ENCODE results near the gene ELF4.

Gene ELF4

GRCh38 chrX:130083656-130084382 lies 26.5 kb downstream of the ELF4 start:
- DNase-seq (ENCODE audit: low read depth) = no peak

- no peak for DNase-seq (ENCODE audit: low read depth)
These were observed 27.2 kb downstream of the ELF4 start for GRCh38 chrX:130083107-130083490.

DNA sequence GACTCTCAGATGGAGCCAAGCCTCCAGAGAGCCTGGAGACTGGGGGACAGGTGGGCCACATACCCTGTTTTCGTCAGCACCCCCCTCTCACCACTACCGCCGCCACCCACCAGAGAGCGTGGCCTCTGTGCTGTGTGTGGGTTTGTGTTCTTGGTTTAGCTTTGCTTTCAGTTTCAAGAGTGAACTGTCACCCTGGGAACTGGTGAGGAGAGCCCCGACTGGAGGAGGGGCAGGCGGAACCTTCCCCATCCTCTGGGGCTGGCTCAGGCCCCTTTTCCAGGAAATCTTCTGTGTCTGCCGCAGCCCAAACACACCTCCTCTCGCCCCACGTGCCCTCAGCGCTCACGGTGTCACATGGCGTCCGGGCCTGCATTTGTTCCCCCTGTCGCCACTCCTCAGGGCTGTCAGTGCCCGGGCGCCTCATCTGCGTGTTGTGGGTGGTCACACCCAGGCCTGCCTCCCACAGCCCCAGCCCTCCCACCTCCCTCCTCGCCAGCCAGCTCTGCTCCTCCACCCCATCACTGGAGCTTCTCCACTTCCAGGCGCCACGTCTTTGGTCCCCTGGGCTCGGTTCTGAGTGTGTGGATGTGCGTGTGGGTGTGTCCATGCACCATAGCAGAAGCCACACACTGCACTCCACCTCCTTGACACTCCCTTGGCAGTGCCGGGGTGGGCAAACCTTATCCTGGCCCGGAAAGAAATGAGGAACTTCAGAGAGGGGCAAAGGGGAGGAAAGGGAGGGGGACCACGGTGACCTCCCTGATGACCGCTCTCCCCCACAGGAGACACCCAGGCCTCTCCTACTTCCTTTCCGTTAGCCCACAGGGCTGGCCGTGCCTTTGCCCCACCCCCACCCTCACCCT lies 27.8 kb downstream of the ELF4 start:
- DNase-seq (ENCODE audit: low read depth) = no peak

- DNase-seq (ENCODE audit: low read depth) = no peak
These were observed 28.8 kb downstream of the ELF4 start for GRCh38 chrX:130081421-130082045.

- DNase-seq (ENCODE audit: low read depth) = no peak
These were observed 29.4 kb downstream of the ELF4 start for GRCh38 chrX:130080791-130081367.

DNA sequence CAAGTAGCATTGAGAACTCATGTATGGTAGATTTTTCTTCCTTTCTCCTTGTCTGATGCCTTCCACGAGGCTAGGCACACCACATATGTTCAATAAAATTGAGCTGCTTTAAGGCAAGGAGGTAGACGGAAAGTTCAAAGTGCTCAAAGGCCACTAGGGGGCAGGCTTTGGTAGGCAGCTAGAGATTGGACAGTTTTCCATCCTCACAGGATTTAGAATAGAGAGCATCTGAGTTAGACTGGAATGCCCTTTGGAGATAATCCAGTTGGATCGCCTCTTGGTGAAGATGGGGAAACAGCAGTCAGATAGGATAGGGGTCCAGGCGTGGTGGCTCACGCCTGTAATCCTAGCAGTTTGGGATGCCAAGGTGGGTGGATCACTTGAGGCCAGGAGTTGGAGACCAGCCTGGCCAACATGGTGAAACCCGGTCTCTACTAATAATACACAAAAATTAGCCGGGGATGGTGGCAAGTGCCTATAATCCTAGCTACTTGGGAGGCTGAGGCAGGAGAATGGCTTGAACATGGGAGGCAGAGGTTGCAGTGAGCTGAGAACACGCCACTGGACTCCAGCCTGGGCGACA lies 30.4 kb downstream of the ELF4 start:
- DNase-seq (ENCODE audit: low read depth) = peak; percentile 83

- no peak for DNase-seq (ENCODE audit: low read depth)
These were observed 34.5 kb downstream of the ELF4 start for GRCh38 chrX:130075777-130076176.

DNA sequence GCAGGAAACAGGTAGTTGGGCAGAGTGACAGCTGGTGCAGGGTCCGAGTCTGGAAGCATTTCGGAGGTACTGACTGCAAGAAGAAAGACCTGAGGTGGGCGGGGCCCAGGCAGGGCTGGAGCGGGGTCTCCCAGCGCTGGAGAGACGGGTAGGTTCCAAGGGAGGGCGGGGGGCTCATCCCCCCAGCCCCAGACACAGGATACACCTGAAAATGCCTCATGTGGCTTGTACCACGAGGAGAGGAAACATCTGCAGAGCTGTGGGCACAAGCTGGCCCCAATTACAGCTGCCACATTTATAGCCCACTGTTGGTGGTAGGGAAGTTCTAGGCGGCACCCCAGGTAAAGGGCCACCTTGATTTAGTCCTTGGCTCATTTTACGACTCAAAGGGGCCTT lies 38.0 kb downstream of the ELF4 start:
- no peak for DNase-seq (ENCODE audit: low read depth)

GRCh38 chrX:130071611-130072344 lies 38.5 kb downstream of the ELF4 start:
- DNase-seq (ENCODE audit: low read depth) = no peak

DNA sequence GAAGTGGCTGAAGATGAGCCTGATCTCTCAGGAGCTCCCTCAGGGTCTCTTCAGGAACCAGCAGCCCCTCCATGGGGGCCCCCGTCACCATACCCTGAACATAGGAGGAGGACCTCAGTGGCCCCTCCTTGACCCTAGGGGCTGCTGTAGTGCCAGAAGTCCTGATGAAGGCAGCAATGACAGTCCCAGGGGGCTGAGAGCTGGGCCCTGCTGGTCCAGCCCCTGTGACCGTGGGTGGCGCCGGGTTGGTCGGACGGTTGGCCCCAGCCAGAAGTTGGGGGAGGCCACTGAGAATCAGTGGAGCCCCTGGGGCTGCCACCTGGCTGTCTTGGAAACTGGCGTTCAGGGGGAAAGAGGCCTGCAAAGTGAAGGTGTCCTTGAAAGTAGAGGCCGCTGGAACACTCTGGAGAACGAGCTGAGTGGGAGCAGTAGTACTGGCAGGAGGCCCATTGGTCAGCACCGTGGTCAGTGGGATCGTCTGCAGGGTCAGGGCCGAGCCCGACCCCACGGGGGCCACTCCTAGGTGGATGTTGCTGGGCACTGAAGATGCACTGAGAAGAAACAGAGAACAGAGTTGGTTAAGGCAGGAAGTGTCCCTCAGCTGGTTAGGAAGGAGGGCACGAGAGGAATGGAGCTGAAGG lies 43.2 kb downstream of the ELF4 start:
- DNase-seq (ENCODE audit: low read depth) = no peak

DNA sequence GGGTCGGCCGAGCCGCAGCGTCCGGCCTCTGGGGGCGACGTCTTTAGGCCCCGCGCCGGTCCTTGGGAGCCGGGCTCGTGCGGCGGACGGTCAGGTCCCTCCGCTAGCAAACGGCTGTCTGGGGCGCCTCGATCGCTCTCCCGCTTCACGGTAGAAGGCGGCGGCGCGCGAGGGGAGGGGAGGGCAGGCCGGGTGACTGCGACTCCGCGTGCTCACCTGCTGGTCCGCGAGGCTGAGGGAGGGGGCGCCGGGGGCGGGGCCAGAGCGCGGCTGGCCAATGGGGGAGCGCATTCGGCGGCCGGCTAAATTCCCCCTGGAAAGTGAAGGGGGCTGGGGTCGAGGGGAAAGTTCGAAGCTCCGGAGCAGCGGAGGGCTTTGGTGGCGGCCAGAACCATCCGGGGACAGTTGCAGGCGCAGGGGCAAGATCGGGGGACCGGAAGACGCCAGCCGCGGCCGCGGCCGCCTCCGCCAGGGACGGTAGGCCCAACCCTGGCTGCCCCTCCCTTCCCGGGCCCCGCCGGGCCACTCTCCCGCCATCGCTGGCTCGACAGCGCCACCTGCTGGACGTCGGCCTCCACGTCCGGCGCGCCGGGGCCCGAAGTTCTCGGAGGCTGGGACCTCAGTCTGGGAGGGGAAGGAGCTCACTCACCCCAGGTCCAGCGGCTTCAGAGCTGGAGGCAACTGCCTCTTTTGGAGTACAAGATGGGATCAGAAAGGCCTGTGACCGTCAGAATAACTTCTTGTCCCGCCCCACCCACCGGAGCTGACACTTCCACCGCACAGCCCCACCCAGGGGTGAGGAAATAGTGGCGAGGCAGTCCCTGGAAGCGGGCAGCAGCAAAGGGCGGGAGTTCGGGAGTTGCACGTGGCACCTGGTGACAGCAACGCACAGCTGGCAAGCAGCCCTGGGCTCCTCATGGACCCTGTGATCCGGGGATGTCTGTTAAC lies 49.9 kb downstream of the ELF4 start:
- DNase-seq (ENCODE audit: low read depth) = peak; percentile 40

GRCh38 chrX:130058652-130059051 lies 51.6 kb downstream of the ELF4 start:
- no peak for DNase-seq (ENCODE audit: low read depth)

GRCh38 chrX:130057209-130057608 lies 53.1 kb downstream of the ELF4 start:
- DNase-seq (ENCODE audit: low read depth) = no peak

DNA sequence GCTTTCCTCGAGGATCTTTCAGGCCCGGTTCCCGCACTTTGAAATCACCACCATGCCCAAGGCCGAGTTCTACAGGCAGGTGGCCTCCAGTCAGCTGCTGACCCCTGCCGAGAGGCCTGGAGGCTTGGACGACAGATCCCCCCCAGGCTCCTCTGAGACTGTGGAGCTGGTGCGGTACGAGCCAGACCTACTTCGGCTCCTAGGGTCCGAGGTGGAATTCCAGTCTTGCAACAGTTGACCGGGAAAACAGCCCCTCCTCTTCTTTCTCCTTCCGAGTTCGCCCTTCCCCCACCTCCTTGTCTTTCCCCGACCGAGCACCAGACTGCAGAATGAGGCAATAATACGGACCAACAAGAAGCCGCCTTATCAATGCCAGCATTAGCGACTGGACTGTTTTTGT lies 54.4 kb downstream of the ELF4 start:
- no peak for DNase-seq (ENCODE audit: low read depth)

DNA sequence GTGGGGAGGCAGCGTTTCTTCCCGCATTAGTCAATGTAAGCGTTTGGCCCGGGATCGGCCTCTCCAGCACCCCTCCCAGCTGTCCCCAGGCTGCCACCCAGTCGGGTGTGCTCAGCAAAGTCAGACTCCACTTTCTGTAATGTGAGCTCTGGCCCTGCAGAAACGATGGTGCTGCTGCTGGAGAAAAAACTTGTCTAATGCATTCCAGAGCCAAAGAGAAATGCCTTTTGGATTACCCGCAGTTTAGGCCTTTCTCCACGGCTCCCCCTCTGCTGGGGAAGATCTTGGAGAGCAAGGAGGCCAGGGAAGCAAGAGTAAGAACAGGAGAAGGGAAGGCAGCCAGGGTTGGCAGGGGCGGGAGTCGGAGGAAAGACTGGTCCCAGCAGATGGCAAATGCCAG lies 55.2 kb downstream of the ELF4 start:
- peak; percentile 62 for DNase-seq (ENCODE audit: low read depth)

- no peak for DNase-seq (ENCODE audit: low read depth)
These were observed 57.1 kb downstream of the ELF4 start for GRCh38 chrX:130053236-130053635.

- DNase-seq (ENCODE audit: low read depth) = no peak
These were observed 59.0 kb downstream of the ELF4 start for GRCh38 chrX:130051176-130051845.

- peak; percentile 18 for DNase-seq (ENCODE audit: low read depth)
These were observed 60.5 kb downstream of the ELF4 start for GRCh38 chrX:130049821-130050220.

DNA sequence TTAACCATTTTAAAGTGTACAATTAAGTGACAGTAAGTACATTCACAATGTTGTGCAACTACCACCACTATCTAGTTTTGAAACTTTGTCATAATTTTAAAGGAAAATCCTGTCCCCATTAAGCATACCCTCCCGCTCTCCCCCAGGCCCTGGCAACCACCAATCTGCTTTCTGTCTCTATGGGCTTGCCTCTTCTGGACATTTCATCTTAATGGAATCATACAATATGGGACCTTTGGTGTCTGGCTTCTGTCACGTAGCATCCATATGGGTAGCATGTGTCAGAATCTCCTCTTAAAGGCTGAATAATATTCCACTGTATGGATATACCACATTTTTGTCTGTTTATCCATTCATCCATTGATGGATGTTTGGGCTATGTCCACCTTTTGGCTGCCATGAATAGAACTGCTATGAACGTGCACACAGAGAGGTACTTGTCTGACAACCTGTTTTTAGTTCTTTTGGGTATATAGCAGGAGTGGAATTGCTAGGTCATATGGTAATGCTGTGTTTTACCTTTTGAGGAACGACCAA lies 61.5 kb downstream of the ELF4 start:
- no peak for DNase-seq (ENCODE audit: low read depth)
